ENCODE measurements around the gene CTNNBL1.

DNA sequence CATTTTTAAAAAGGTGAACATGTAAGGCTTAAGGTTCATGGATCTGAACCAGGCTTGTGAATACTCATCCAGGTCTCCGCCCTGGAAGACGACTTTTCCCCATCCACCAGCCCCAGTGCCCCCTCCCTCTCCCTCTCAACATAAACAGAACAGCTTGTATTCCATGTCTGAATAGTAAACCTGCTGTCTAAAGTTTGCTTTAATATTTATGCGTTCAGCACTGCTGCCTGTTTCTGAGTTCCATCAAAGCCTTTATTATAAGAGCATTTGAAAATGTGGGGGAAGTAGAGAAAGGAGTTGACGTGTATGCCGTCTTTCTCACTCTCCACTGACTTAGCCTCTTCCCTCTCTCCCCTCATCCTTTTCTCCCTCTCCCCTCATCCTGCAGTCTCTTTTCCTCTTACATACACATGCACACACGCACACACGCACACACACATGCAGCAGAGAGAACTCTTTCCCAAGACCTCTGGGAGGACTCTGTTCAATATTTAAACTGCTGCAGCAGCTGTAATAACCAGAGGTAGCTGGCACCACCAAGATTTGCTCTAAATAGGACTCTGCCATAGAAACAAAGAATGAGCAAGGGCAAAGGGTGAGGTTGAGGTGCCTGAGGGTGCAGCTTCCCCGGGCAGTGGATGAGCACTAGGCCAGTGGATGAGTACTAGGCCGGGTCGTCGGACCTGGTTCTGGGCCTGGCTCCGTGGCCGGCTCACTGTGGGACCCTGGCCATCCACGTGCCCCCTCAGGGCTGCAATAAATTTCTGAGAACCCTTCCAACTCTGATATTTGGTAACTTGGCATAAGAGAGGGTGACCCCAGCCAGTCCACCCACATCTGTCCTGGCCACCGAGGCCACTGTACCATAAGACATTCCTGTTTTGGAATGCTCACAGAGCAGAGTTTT is 173.7 kb downstream of the CTNNBL1 start:
- TF ChIP-seq, protein P1, sequence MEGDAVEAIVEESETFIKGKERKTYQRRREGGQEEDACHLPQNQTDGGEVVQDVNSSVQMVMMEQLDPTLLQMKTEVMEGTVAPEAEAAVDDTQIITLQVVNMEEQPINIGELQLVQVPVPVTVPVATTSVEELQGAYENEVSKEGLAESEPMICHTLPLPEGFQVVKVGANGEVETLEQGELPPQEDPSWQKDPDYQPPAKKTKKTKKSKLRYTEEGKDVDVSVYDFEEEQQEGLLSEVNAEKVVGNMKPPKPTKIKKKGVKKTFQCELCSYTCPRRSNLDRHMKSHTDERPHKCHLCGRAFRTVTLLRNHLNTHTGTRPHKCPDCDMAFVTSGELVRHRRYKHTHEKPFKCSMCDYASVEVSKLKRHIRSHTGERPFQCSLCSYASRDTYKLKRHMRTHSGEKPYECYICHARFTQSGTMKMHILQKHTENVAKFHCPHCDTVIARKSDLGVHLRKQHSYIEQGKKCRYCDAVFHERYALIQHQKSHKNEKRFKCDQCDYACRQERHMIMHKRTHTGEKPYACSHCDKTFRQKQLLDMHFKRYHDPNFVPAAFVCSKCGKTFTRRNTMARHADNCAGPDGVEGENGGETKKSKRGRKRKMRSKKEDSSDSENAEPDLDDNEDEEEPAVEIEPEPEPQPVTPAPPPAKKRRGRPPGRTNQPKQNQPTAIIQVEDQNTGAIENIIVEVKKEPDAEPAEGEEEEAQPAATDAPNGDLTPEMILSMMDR (IDR thresholded peaks at IDR 0.05; ENCODE audit: insufficient read depth, low read depth, low read length) = no peak
- TF ChIP-seq EZH2 (IDR thresholded peaks at IDR 0.05; ENCODE audit: insufficient read depth, low read length) = no peak
